Hepatocyte (in vitro differentiated cells): ENCODE measurements around the gene NXPH1.

Experiments
- EZH2 ChIP-seq: fragments of 200-600 bp; sonication (generic); IDR thresholded peaks from 2 replicates; pipeline ENCODE4 v1.6.1; 2016; ENCODE audit warnings: antibody characterized with exemption, mild to moderate bottlenecking, borderline replicate concordance
- TF ChIP-seq, protein P1 (sequence below): fragments of 200-600 bp; sonication (generic); IDR thresholded peaks from 2 replicates; pipeline ENCODE4 v1.5.1; 2016; ENCODE audit warnings: antibody characterized with exemption, mild to moderate bottlenecking; ENCODE audit not compliant: poor library complexity

DNA sequence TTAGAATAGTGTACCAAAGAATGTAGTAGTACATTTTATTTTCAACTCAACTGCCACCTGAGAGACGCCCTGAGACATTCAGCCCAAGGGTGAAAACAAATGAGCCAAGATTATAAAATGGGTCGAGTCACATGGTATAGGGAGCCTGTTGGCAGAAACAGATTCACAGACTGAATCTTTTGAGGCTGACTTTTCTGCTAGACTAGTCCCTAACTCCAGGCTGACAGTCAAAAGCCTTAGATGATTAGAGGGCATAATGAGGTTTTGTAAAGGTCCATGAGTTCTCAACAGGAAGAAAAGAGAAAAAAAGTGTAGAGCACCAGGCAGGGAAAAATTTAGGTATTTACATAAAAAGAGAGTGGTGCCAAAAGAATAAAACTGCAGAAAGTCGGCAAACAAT lies 128.0 kb downstream of the NXPH1 start:
- TF ChIP-seq, protein P1, sequence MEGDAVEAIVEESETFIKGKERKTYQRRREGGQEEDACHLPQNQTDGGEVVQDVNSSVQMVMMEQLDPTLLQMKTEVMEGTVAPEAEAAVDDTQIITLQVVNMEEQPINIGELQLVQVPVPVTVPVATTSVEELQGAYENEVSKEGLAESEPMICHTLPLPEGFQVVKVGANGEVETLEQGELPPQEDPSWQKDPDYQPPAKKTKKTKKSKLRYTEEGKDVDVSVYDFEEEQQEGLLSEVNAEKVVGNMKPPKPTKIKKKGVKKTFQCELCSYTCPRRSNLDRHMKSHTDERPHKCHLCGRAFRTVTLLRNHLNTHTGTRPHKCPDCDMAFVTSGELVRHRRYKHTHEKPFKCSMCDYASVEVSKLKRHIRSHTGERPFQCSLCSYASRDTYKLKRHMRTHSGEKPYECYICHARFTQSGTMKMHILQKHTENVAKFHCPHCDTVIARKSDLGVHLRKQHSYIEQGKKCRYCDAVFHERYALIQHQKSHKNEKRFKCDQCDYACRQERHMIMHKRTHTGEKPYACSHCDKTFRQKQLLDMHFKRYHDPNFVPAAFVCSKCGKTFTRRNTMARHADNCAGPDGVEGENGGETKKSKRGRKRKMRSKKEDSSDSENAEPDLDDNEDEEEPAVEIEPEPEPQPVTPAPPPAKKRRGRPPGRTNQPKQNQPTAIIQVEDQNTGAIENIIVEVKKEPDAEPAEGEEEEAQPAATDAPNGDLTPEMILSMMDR, result no peak
- TF ChIP-seq EZH2, result no peak
